SK-N-SH treated with all-trans-retinoic acid at 6 μM for 48 hours (cell line): ENCODE measurements around the gene HSP90AB1.

ENCODE experiments used
- ATAC-seq: fragments of 200-7000 bp; cut with Tn5 transposase; 3 replicates; pipeline ENCODE4 v1.9.1; 2020; ENCODE audit warnings: mild to moderate bottlenecking, moderate library complexity
- ARNTL ChIP-seq: fragments of 450-650 bp; formaldehyde crosslinking; IDR thresholded peaks from 2 replicates; pipeline ENCODE4 v1.5.0; 2020; ENCODE audit warnings: low read depth, mild to moderate bottlenecking, moderate library complexity, borderline replicate concordance
- BACH2 ChIP-seq: fragments of 250-450 bp; sonication (Bioruptor Pico); IDR thresholded peaks from 2 replicates; pipeline ENCODE4 v1.9.0; 2021; ENCODE audit warnings: mild to moderate bottlenecking, borderline replicate concordance
- CSDC2 ChIP-seq: fragments of 250-450 bp; sonication (Bioruptor Pico); IDR thresholded peaks from 2 replicates; pipeline ENCODE4 v1.5.0; 2020; ENCODE audit warnings: mild to moderate bottlenecking, moderate library complexity
- ESRRG ChIP-seq: fragments of 250-450 bp; sonication (Bioruptor Pico); IDR thresholded peaks from 2 replicates; pipeline ENCODE4 v1.6.1; 2021; ENCODE audit warnings: mild to moderate bottlenecking
- GLIS3 ChIP-seq: fragments of 250-450 bp; sonication (Bioruptor Pico); IDR thresholded peaks from 2 replicates; pipeline ENCODE4 v1.5.0; 2020; ENCODE audit warnings: mild to moderate bottlenecking, moderate library complexity
- ISL1 ChIP-seq: fragments of 250-450 bp; sonication (Bioruptor Pico); IDR thresholded peaks from 2 replicates; pipeline ENCODE4 v2.1.2; 2022; ENCODE audit warnings: mild to moderate bottlenecking, moderate library complexity
- OSR1 ChIP-seq: fragments of 250-450 bp; sonication (Bioruptor Pico); IDR thresholded peaks from 2 replicates; pipeline ENCODE4 v1.8.0; 2022; ENCODE audit warnings: moderate library complexity, mild to moderate bottlenecking, inconsistent platforms
- PATZ1 ChIP-seq: fragments of 250-450 bp; sonication (Bioruptor Pico); IDR thresholded peaks from 2 replicates; pipeline ENCODE4 v1.8.0; 2020; ENCODE audit warnings: mild to moderate bottlenecking, moderate library complexity, borderline replicate concordance
- POU6F1 ChIP-seq: fragments of 250-450 bp; sonication (Bioruptor Pico); IDR thresholded peaks from 2 replicates; pipeline ENCODE4 v1.8.0; 2021; ENCODE audit warnings: low read depth, mild to moderate bottlenecking, moderate library complexity, borderline replicate concordance
- PPARA ChIP-seq: fragments of 250-450 bp; sonication (Bioruptor Pico); IDR thresholded peaks from 2 replicates; pipeline ENCODE4 v1.5.0; 2020; ENCODE audit warnings: mild to moderate bottlenecking, borderline replicate concordance
- RARB ChIP-seq: fragments of 250-450 bp; sonication (Bioruptor Pico); IDR thresholded peaks from 2 replicates; pipeline ENCODE4 v1.8.0; 2021; ENCODE audit warnings: mild to moderate bottlenecking, moderate library complexity
- SNAI2 ChIP-seq: fragments of 250-450 bp; sonication (Bioruptor Pico); IDR thresholded peaks from 2 replicates; pipeline ENCODE4 v1.5.0; 2020; ENCODE audit warnings: mild to moderate bottlenecking, moderate library complexity
- TCF4 ChIP-seq: fragments of 250-450 bp; sonication (Bioruptor Pico); IDR thresholded peaks from 2 replicates; pipeline ENCODE4 v1.8.0; 2021; ENCODE audit warnings: mild to moderate bottlenecking, moderate library complexity, borderline replicate concordance
- TOX ChIP-seq: fragments of 250-450 bp; sonication (Bioruptor Pico); IDR thresholded peaks from 2 replicates; pipeline ENCODE4 v1.8.0; 2021; ENCODE audit warnings: mild to moderate bottlenecking, moderate library complexity, borderline replicate concordance
- TSHZ2 ChIP-seq: fragments of 250-450 bp; sonication (Bioruptor Pico); IDR thresholded peaks from 2 replicates; pipeline ENCODE4 v1.5.0; 2020; ENCODE audit warnings: mild to moderate bottlenecking, moderate library complexity
- ZC3H10 ChIP-seq: fragments of 250-450 bp; sonication (Bioruptor Pico); IDR thresholded peaks from 2 replicates; pipeline ENCODE4 v1.5.1; 2021; ENCODE audit warnings: mild to moderate bottlenecking, moderate library complexity
- ZFP3 ChIP-seq: fragments of 250-450 bp; sonication (Bioruptor Pico); IDR thresholded peaks from 2 replicates; pipeline ENCODE4 v1.5.0; 2020; ENCODE audit warnings: mild to moderate bottlenecking, moderate library complexity
- ZFP30 ChIP-seq: fragments of 450-650 bp; formaldehyde crosslinking; IDR thresholded peaks from 2 replicates; pipeline ENCODE4 v1.5.0; 2022; ENCODE audit warnings: mild to moderate bottlenecking, moderate library complexity
- ZNF565 ChIP-seq: fragments of 450-650 bp; formaldehyde crosslinking; conservative IDR thresholded peaks from 2 replicates; pipeline ENCODE4 v1.5.0; 2020; ENCODE audit warnings: low read depth, mild to moderate bottlenecking, moderate library complexity
- ZNF70 ChIP-seq: fragments of 450-650 bp; formaldehyde crosslinking; IDR thresholded peaks from 2 replicates; pipeline ENCODE4 v1.5.0; 2020; ENCODE audit warnings: mild to moderate bottlenecking, moderate library complexity
- ZNF8 ChIP-seq: fragments of 450-650 bp; formaldehyde crosslinking; IDR thresholded peaks from 2 replicates; pipeline ENCODE4 v1.5.0; 2020; ENCODE audit warnings: mild to moderate bottlenecking, moderate library complexity
- TF ChIP-seq, protein P1 (sequence below): fragments of 250-450 bp; sonication (Bioruptor Pico); IDR thresholded peaks from 2 replicates; pipeline ENCODE4 v1.5.1; 2020; ENCODE audit warnings: low read depth, mild to moderate bottlenecking, moderate library complexity

Gene HSP90AB1

GRCh38 chr6:44227148-44227793, 19.6 kb upstream of the HSP90AB1 start:
- no peak for ATAC-seq
- TF ChIP-seq ZFP3: no peak
- TF ChIP-seq ZFP30 (CRISPR knock-in tag): no peak
- no peak for TF ChIP-seq ESRRG (CRISPR knock-in tag)
- no peak for TF ChIP-seq TCF4
- no peak for TF ChIP-seq ISL1 (CRISPR knock-in tag)
- TF ChIP-seq ZNF70 (CRISPR knock-in tag): no peak
- no peak for TF ChIP-seq BACH2 (CRISPR knock-in tag)
- no peak for TF ChIP-seq ZC3H10 (CRISPR knock-in tag)
- no peak for TF ChIP-seq CSDC2 (CRISPR knock-in tag)
- no peak for TF ChIP-seq PPARA
- TF ChIP-seq, protein P1, sequence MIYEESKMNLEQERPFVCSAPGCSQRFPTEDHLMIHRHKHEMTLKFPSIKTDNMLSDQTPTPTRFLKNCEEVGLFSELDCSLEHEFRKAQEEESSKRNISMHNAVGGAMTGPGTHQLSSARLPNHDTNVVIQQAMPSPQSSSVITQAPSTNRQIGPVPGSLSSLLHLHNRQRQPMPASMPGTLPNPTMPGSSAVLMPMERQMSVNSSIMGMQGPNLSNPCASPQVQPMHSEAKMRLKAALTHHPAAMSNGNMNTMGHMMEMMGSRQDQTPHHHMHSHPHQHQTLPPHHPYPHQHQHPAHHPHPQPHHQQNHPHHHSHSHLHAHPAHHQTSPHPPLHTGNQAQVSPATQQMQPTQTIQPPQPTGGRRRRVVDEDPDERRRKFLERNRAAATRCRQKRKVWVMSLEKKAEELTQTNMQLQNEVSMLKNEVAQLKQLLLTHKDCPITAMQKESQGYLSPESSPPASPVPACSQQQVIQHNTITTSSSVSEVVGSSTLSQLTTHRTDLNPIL: no peak
- TF ChIP-seq ZNF565: no peak
- no peak for TF ChIP-seq TSHZ2 (CRISPR knock-in tag)
- no peak for TF ChIP-seq SNAI2 (CRISPR knock-in tag)
- no peak for TF ChIP-seq ARNTL (CRISPR knock-in tag)

- no peak for TF ChIP-seq GLIS3 (CRISPR knock-in tag)
- no peak for TF ChIP-seq POU6F1 (CRISPR knock-in tag)
- no peak for TF ChIP-seq TCF4
- no peak for TF ChIP-seq ZNF565
- ATAC-seq: no peak
These were observed 18.9 kb upstream of the HSP90AB1 start for GRCh38 chr6:44228031-44228430.

DNA sequence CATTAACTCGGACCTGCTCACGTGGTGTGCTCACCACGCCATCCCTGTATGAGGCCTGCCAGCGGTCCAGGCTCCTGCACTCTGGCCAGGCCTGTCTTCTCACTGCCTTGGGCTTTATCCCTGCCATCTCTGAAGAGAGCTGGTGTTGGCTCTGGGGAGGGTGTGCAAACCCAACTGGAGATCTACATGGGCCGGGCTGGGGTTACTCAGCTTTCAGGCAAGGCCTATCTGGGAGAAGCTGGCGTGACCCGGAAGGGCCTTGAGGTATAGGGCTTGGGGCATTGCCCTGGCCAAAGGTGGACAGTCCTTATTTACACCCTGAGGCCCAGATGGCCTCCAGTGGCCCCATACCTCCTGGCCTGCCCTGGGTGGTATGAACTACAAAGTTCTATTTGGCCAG, 18.5 kb upstream of the HSP90AB1 start:
- no peak for ATAC-seq
- no peak for TF ChIP-seq POU6F1 (CRISPR knock-in tag)
- TF ChIP-seq ZNF8: no peak
- TF ChIP-seq TOX (CRISPR knock-in tag): no peak
- TF ChIP-seq ESRRG (CRISPR knock-in tag): no peak
- TF ChIP-seq CSDC2 (CRISPR knock-in tag): no peak
- no peak for TF ChIP-seq ISL1 (CRISPR knock-in tag)
- no peak for TF ChIP-seq ZNF70 (CRISPR knock-in tag)
- TF ChIP-seq ZFP3: no peak
- no peak for TF ChIP-seq ARNTL (CRISPR knock-in tag)
- TF ChIP-seq OSR1 (CRISPR knock-in tag): no peak
- TF ChIP-seq ZNF565: no peak
- no peak for TF ChIP-seq RARB (CRISPR knock-in tag)
- no peak for TF ChIP-seq ZC3H10 (CRISPR knock-in tag)
- TF ChIP-seq SNAI2 (CRISPR knock-in tag): no peak
- no peak for TF ChIP-seq PATZ1 (CRISPR knock-in tag)
